ENCODE results near the gene CACNA2D1.
A peak's percentile ranks its signal among the peaks of the same experiment; 100 is the strongest.

The CACNA2D1 gene

GRCh38 chr7:82289889-82290288 lies 153.7 kb downstream of the CACNA2D1 start:
- no peaks in the 10 kb centered on the region for H3K9me3 ChIP-seq (ENCODE audit: control insufficient read depth, insufficient read depth, low read length)
- WGBS (ENCODE audit: insufficient coverage, insufficient read length), result no CpG with 5 or more reads among the region's 2 CpGs
- no peaks in the 10 kb centered on the region for H3K36me3 ChIP-seq (ENCODE audit: control insufficient read depth, insufficient read depth, low read length)
- no peaks in the 10 kb centered on the region for H3K27me3 ChIP-seq (ENCODE audit: control insufficient read depth, insufficient read depth, low read length)
- no peak overlapping the region for H3K27ac ChIP-seq (ENCODE audit: low read length)
- no peaks in the 10 kb centered on the region; the same call in 1 of the 2 replicates for H3K4me1 ChIP-seq (ENCODE audit: control insufficient read depth, insufficient read depth, low read length)
- DNase-seq (ENCODE audit: low read depth, low spot score), result no peak
- H3K4me3 ChIP-seq (ENCODE audit: low read length), result no peak overlapping the region

DNA sequence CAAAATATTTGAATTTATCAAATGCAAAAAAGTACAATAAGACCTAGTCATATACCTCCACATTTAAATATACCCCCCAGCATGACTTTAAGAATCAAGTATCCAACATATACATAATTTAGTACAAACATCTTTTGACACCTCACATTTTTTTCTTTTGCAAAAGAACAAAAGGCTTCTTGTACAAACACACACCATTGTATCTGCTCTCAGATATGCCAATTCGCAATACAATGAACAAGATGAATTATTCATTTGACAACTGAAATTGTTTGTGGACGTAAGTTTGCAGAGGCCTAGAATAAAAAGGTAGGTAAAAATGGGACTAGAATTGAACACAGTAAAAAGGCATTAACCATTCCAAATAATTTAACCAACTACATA lies 154.4 kb downstream of the CACNA2D1 start:
- H3K9me3 ChIP-seq (ENCODE audit: control insufficient read depth, insufficient read depth, low read length), result no peaks in the 10 kb centered on the region
- H3K36me3 ChIP-seq (ENCODE audit: control insufficient read depth, insufficient read depth, low read length), result no peaks in the 10 kb centered on the region
- H3K4me3 ChIP-seq (ENCODE audit: low read length), result no peak overlapping the region
- H3K27me3 ChIP-seq (ENCODE audit: control insufficient read depth, insufficient read depth, low read length), result no peaks in the 10 kb centered on the region
- no peak for DNase-seq (ENCODE audit: low read depth, low spot score)
- no peaks in the 10 kb centered on the region; the same call in 1 of the 2 replicates for H3K4me1 ChIP-seq (ENCODE audit: control insufficient read depth, insufficient read depth, low read length)
- H3K27ac ChIP-seq (ENCODE audit: low read length), result no peak overlapping the region
- WGBS (ENCODE audit: insufficient coverage, insufficient read length), result no CpG with 5 or more reads among the region's 2 CpGs

GRCh38 chr7:82286798-82287140 lies 156.8 kb downstream of the CACNA2D1 start:
- Histone ChIP-seq H3K27ac (ENCODE audit: low read length) (no peak overlapping the region), H3K9me3 (ENCODE audit: control insufficient read depth, insufficient read depth, low read length) (no peaks in the 10 kb centered on the region), H3K36me3 (ENCODE audit: control insufficient read depth, insufficient read depth, low read length) (no peaks in the 10 kb centered on the region), H3K27me3 (ENCODE audit: control insufficient read depth, insufficient read depth, low read length) (no peaks in the 10 kb centered on the region), H3K4me3 (ENCODE audit: low read length) (no peak overlapping the region), H3K4me1 (ENCODE audit: control insufficient read depth, insufficient read depth, low read length) (no peaks in the 10 kb centered on the region; the same call in 1 of the 2 replicates)
- no peak for DNase-seq (ENCODE audit: low read depth, low spot score)
- no CpG with 5 or more reads among the region's 2 CpGs for WGBS (ENCODE audit: insufficient coverage, insufficient read length)

DNA sequence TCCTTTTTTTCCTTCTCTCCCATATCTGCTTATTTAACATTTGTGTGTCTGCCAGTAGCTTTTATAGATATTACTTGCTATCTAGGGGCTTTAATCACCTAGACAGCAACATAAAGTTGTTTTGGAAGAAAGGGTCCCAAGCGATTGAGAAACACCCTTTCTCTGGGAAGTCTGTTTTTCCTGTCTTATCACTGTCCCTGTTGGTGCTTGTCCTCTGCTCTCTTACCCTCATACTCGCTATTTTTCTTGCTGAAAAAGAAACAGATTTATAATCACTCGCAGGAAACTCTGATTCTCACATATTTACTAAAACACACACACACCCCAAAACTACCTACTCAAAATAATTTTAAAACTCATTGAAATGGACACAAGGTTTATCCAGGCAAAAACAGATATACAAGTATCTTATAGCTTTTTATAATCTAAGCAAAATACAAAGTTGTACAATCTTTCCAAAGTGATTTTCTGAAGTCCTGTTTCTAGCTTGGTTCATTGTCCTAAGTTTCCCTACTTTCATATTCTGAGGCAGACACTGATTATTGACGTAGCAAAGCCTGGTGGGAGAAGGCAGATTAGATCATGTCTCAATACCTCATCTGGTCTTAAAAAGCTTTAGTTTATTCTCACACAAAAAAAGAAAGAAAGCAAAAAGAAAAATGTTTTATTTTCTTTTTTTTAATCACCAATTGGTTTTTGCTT lies 157.3 kb downstream of the CACNA2D1 start:
- WGBS (ENCODE audit: insufficient coverage, insufficient read length), result 100% methylated on average over 1 of the region's 4 CpGs
- Histone ChIP-seq H3K27ac (ENCODE audit: low read length) (no peak overlapping the region), H3K27me3 (ENCODE audit: control insufficient read depth, insufficient read depth, low read length) (no peaks in the 10 kb centered on the region), H3K4me1 (ENCODE audit: control insufficient read depth, insufficient read depth, low read length) (no peaks in the 10 kb centered on the region; the same call in 1 of the 2 replicates), H3K4me3 (ENCODE audit: low read length) (no peak overlapping the region), H3K9me3 (ENCODE audit: control insufficient read depth, insufficient read depth, low read length) (no peaks in the 10 kb centered on the region), H3K36me3 (ENCODE audit: control insufficient read depth, insufficient read depth, low read length) (no peaks in the 10 kb centered on the region)
- no peak for DNase-seq (ENCODE audit: low read depth, low spot score)

- no peak overlapping the region for H3K27ac ChIP-seq (ENCODE audit: low read length)
- no peaks in the 10 kb centered on the region for H3K9me3 ChIP-seq (ENCODE audit: control insufficient read depth, insufficient read depth, low read length)
- WGBS (ENCODE audit: insufficient coverage, insufficient read length), result no CpG with 5 or more reads among the region's 6 CpGs
- H3K4me1 ChIP-seq (ENCODE audit: control insufficient read depth, insufficient read depth, low read length), result no peaks in the 10 kb centered on the region; the same call in 1 of the 2 replicates
- no peak overlapping the region for H3K4me3 ChIP-seq (ENCODE audit: low read length)
- peak; percentile 35 for DNase-seq (ENCODE audit: low read depth, low spot score)
- no peaks in the 10 kb centered on the region for H3K36me3 ChIP-seq (ENCODE audit: control insufficient read depth, insufficient read depth, low read length)
- H3K27me3 ChIP-seq (ENCODE audit: control insufficient read depth, insufficient read depth, low read length), result no peaks in the 10 kb centered on the region
Observed at GRCh38 chr7:82284936-82285519, 158.5 kb downstream of the CACNA2D1 start.

DNA sequence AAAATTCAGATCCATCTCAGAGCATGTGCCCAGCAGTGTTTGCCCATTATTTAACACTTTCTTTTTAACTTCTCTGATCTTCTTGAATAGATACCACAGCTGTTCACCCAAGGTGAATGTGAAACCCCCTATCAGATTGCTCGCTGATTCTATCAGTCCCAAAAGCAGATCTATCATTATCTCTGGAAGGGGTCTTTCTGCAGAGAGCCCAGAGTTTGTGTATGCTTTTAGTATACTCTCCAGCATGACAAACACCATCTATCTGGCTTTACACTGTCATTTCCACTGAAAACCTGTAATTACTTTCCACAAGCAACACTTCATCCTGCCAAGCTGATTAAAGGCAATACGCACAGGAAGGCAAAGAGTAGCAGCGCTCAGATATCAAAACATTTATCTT lies 168.2 kb downstream of the CACNA2D1 start:
- no peak for DNase-seq (ENCODE audit: low read depth, low spot score)
- WGBS (ENCODE audit: insufficient coverage, insufficient read length), result no CpG with 5 or more reads among the region's 3 CpGs
- Histone ChIP-seq H3K36me3 (ENCODE audit: control insufficient read depth, insufficient read depth, low read length) (no peaks in the 10 kb centered on the region), H3K4me1 (ENCODE audit: control insufficient read depth, insufficient read depth, low read length) (no peaks in the 10 kb centered on the region), H3K9me3 (ENCODE audit: control insufficient read depth, insufficient read depth, low read length) (no peaks in the 10 kb centered on the region), H3K4me3 (ENCODE audit: low read length) (no peak overlapping the region), H3K27me3 (ENCODE audit: control insufficient read depth, insufficient read depth, low read length) (no peaks in the 10 kb centered on the region), H3K27ac (ENCODE audit: low read length) (no peak overlapping the region)

GRCh38 chr7:82274681-82275080 lies 168.9 kb downstream of the CACNA2D1 start:
- DNase-seq (ENCODE audit: low read depth, low spot score), result no peak
- Histone ChIP-seq H3K4me3 (ENCODE audit: low read length) (no peak overlapping the region), H3K4me1 (ENCODE audit: control insufficient read depth, insufficient read depth, low read length) (no peaks in the 10 kb centered on the region), H3K27ac (ENCODE audit: low read length) (no peak overlapping the region), H3K9me3 (ENCODE audit: control insufficient read depth, insufficient read depth, low read length) (no peaks in the 10 kb centered on the region), H3K27me3 (ENCODE audit: control insufficient read depth, insufficient read depth, low read length) (no peaks in the 10 kb centered on the region), H3K36me3 (ENCODE audit: control insufficient read depth, insufficient read depth, low read length) (no peaks in the 10 kb centered on the region)

- Histone ChIP-seq H3K4me1 (ENCODE audit: control insufficient read depth, insufficient read depth, low read length) (no peaks in the 10 kb centered on the region), H3K27me3 (ENCODE audit: control insufficient read depth, insufficient read depth, low read length) (no peaks in the 10 kb centered on the region), H3K27ac (ENCODE audit: low read length) (no peak overlapping the region), H3K9me3 (ENCODE audit: control insufficient read depth, insufficient read depth, low read length) (no peaks in the 10 kb centered on the region), H3K36me3 (ENCODE audit: control insufficient read depth, insufficient read depth, low read length) (no peaks in the 10 kb centered on the region), H3K4me3 (ENCODE audit: low read length) (no peak overlapping the region)
- WGBS (ENCODE audit: insufficient coverage, insufficient read length), result no CpG with 5 or more reads among the region's 3 CpGs
- DNase-seq (ENCODE audit: low read depth, low spot score), result no peak
Observed at GRCh38 chr7:82273886-82274285, 169.7 kb downstream of the CACNA2D1 start.

GRCh38 chr7:82270870-82271269 lies 172.7 kb downstream of the CACNA2D1 start:
- H3K4me1 ChIP-seq (ENCODE audit: control insufficient read depth, insufficient read depth, low read length), result no peaks in the 10 kb centered on the region
- no peak for DNase-seq (ENCODE audit: low read depth, low spot score)
- H3K27ac ChIP-seq (ENCODE audit: low read length), result no peak overlapping the region
- no CpG with 5 or more reads among the region's 1 CpG for WGBS (ENCODE audit: insufficient coverage, insufficient read length)
- no peaks in the 10 kb centered on the region for H3K36me3 ChIP-seq (ENCODE audit: control insufficient read depth, insufficient read depth, low read length)
- no peak overlapping the region for H3K4me3 ChIP-seq (ENCODE audit: low read length)
- H3K27me3 ChIP-seq (ENCODE audit: control insufficient read depth, insufficient read depth, low read length), result no peaks in the 10 kb centered on the region
- H3K9me3 ChIP-seq (ENCODE audit: control insufficient read depth, insufficient read depth, low read length), result no peaks in the 10 kb centered on the region

DNA sequence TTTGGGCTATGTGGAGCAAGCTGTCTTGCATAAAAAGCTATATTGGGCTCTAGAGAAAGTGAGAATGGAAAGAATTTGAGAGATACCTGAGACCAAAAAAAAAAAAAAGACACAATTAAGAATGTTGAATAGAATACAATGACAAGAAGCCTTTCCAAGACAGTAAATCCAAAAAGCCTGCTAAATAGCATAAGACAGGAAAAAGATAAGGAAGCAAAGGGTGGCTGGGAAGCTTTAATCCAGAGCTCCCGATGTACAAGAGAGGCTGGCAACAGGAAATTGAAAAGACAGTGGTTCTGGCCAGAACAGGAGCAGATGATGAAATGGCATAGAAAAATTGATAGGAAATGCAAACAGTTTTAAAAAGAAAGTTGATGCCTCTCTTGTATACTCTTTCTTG lies 174.9 kb downstream of the CACNA2D1 start:
- WGBS (ENCODE audit: insufficient coverage, insufficient read length), result no CpG with 5 or more reads among the region's 1 CpG
- Histone ChIP-seq H3K4me3 (ENCODE audit: low read length) (no peak overlapping the region), H3K36me3 (ENCODE audit: control insufficient read depth, insufficient read depth, low read length) (no peaks in the 10 kb centered on the region), H3K4me1 (ENCODE audit: control insufficient read depth, insufficient read depth, low read length) (no peaks in the 10 kb centered on the region), H3K27ac (ENCODE audit: low read length) (no peak overlapping the region), H3K27me3 (ENCODE audit: control insufficient read depth, insufficient read depth, low read length) (no peaks in the 10 kb centered on the region), H3K9me3 (ENCODE audit: control insufficient read depth, insufficient read depth, low read length) (no peaks in the 10 kb centered on the region)
- no peak for DNase-seq (ENCODE audit: low read depth, low spot score)

DNA sequence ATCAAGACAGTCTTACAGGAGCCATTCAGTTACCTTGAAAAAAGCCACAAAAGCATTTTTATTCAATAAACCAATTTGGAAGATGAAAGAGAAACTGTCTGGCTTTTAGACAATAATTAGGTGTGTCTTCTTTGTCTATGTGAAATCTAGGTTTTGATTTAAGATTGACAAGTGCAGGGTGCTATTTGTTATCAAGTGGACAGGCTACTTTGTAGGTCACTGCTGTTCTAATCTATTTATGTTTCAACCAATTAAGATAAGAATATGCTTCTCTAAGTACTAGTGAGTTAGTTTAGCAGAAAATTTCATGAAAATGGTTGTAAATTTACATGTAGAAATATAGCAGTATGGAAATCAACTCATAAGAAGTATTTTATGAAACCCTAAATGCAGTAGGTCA lies 177.5 kb downstream of the CACNA2D1 start:
- no peaks in the 10 kb centered on the region for H3K9me3 ChIP-seq (ENCODE audit: control insufficient read depth, insufficient read depth, low read length)
- no peak for DNase-seq (ENCODE audit: low read depth, low spot score)

More for the DNA sequence above, 177.5 kb downstream of the CACNA2D1 start:
- no peaks in the 10 kb centered on the region for H3K4me1 ChIP-seq (ENCODE audit: control insufficient read depth, insufficient read depth, low read length)
- H3K36me3 ChIP-seq (ENCODE audit: control insufficient read depth, insufficient read depth, low read length), result no peaks in the 10 kb centered on the region
- no peak overlapping the region for H3K27ac ChIP-seq (ENCODE audit: low read length)
- H3K4me3 ChIP-seq (ENCODE audit: low read length), result no peak overlapping the region
- no peaks in the 10 kb centered on the region for H3K27me3 ChIP-seq (ENCODE audit: control insufficient read depth, insufficient read depth, low read length)
